Astrocyte of the cerebellum (primary cell): ENCODE results near the gene SLC45A1.

ENCODE experiments used
- DNase-seq: peaks from one replicate; pipeline ENCODE4 v3.0.0-alpha.2; 2011; ENCODE audit warnings: low read depth
- H3K4me3 ChIP-seq: 2 replicates; pipeline ENCODE4 v1.5.1; 2011; ENCODE audit warnings: mild to moderate bottlenecking, low read depth, low read length, moderate library complexity
- CTCF ChIP-seq: IDR thresholded peaks from 2 replicates; pipeline ENCODE4 v1.5.1; 2012; ENCODE audit warnings: low read length, low read depth, moderate library complexity, mild to moderate bottlenecking; ENCODE audit errors: missing control alignments
- in situ Hi-C: cut with HindIII; loops from 2 replicates; pipeline ENCODE4 v1.10.0; 2017; ENCODE audit warnings: low sequenced_read_pairs

SLC45A1 gene

DNA sequence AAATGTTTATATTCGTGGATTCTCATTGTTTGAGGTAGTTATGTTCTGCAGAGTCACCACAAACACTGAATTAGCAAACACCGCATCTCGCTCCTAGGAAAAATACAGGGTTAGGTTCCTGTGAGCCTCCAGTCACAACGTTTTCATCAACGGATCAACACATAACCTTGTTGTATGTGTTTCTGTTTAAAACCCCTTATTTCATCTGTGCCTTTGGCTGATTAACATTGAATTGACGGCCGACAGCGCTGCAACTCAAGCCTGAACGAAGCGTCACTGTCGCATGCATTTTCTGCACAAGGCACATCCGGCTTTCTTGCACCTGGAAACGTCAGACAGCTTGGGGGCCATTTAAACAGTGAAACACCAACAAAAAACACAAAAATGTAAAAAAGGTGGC, 8.4 kb downstream of the SLC45A1 start:
- TF ChIP-seq CTCF: no peak
- in situ Hi-C loops: no loop called here
- no peak for DNase-seq
- no peak overlapping the region for H3K4me3 ChIP-seq

GRCh38 chr1:8328271-8328670, 10.4 kb downstream of the SLC45A1 start:
- no peak for TF ChIP-seq CTCF
- H3K4me3 ChIP-seq: no peak overlapping the region
- in situ Hi-C loops: no loop called here
- DNase-seq: no peak

DNA sequence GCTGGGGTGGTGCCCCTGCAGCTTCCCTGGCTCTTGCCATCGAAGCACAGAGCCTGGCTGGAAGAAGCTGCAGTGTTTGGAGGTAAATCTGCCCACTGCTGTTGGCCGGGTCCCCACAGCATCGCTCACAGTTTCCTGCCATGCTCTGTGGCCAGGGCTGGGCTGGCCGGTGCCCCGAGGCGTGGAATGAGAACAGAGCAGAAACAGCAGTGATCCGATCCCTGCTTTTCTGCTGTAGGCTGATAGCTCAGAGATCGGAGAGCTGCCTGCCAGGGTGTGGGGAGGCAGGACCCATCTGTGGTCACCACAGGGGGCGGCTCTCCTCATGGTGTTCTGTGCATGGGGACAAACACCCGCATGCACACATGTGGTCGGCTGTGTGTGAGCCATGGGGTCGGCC, 11.5 kb downstream of the SLC45A1 start:
- DNase-seq: no peak
- in situ Hi-C loops: no loop called here
- TF ChIP-seq CTCF: no peak
- no peak overlapping the region for H3K4me3 ChIP-seq

DNA sequence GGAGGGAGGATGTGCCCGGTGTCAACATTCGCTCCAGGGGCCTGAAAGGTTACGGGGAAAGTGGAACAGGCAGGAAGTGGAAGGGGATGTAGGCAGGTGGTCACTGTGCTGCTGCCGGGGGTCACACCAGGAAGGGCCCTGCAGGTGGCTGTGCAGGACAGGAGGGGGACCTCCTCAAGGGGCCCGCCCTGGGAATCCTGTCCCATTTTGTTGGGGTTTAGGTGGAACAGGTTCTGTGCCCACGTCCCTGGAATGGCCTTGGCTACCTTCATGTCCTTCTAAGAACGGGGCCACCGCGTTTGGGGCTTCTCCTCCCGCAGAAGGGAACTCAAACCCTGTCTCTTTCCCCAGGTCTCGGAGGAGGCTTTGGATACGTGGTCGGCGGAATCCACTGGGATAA, 11.9 kb downstream of the SLC45A1 start:
- DNase-seq: no peak
- TF ChIP-seq CTCF: no peak
- H3K4me3 ChIP-seq: no peak overlapping the region
- in situ Hi-C loops: no loop called here

DNA sequence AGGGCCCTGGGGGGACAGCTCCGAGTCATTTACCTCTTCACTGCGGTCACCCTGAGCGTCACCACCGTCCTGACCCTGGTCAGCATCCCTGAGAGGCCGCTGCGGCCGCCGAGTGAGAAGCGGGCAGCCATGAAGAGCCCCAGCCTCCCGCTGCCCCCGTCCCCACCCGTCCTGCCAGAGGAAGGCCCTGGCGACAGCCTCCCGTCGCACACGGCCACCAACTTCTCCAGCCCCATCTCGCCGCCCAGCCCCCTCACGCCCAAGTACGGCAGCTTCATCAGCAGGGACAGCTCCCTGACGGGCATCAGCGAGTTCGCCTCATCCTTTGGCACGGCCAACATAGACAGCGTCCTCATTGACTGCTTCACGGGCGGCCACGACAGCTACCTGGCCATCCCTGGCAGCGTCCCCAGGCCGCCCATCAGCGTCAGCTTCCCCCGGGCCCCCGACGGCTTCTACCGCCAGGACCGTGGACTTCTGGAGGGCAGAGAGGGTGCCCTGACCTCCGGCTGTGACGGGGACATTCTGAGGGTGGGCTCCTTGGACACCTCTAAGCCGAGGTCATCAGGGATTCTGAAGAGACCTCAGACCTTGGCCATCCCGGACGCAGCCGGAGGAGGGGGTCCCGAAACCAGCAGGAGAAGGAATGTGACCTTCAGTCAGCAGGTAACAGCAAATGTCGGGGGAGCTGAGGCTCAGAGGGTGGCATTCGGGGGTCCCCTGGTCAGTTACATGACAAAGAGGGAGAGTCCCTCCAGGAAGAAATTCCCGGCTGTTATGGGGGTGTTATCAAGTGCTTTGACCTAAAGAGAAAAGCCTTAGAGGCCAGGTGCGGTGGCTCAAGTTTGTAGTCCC, 12.6 kb downstream of the SLC45A1 start:
- TF ChIP-seq CTCF: no peak
- H3K4me3 ChIP-seq: no peak overlapping the region
- in situ Hi-C loops: no loop called here
- no peak for DNase-seq

- TF ChIP-seq CTCF: no peak
- in situ Hi-C loops: no loop called here
- DNase-seq: no peak
- H3K4me3 ChIP-seq: no peak overlapping the region
These were observed 14.9 kb downstream of the SLC45A1 start for GRCh38 chr1:8332806-8333205.
